GM21619 (cell line): ENCODE data around the gene ABLIM1.

Source experiments
- ATAC-seq: cut with Tn5 transposase; IDR thresholded peaks from one replicate; pipeline ENCODE4 v1.9.1; 2021; ENCODE audit not compliant: unreplicated experiment

ABLIM1 gene

DNA sequence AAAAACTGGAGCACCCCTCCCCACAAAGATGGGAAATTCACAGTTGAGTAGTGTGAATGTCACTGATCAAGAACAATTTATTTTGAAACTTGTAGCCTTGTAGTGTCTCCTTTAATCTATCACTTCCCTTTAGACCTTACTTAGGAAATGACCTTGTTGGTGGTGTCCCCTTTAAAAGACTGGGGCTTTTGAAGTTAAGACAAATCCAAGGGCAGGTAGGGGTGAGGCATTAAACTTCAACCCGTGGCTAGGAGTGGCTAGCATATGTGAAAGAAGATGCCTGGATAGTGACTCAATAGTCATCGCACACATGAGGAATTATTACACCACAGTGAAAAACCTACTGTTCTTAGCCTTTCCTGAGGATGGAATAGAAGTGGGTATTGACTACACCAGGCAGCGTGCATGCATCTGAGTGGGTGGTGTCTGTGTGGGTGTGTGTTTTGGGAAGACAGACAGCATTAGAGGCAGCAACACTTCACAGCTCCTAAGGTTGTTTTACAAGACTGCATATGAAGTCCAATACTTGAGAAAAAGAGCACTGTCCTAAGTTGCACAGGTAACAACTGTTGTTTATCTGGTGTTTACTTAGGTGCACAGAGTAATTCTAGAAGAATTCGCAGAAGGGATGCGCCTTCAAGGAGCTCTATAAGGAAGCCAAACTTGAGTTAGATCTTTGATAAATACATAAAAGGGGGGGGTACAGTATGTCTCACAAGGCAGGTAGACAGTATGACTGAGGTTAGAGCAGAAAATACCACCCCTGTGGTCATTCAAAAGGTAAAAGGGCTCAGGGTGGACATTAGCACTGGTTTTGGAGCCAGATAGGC lies 32.9 kb downstream of the ABLIM1 start:
- ATAC-seq, result no peak

DNA sequence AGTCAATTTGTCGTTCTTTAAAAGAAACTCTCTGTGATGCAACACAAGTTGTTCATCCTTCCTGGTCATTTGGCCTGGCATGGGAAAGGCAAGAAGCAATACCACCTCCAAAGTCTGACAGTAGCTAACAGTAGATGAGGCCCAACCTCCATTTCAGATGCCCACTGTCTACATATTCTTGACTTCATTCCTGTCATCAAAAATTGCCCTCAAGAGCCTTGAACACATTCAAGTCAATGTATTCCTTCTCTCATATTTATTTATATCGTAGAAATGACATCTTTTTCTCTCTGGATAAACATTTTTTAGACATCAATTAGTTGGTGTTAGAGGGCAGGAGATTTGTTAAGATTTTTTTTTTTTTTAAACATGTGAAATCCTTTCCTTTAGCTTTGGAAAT lies 33.7 kb downstream of the ABLIM1 start:
- ATAC-seq, result no peak

DNA sequence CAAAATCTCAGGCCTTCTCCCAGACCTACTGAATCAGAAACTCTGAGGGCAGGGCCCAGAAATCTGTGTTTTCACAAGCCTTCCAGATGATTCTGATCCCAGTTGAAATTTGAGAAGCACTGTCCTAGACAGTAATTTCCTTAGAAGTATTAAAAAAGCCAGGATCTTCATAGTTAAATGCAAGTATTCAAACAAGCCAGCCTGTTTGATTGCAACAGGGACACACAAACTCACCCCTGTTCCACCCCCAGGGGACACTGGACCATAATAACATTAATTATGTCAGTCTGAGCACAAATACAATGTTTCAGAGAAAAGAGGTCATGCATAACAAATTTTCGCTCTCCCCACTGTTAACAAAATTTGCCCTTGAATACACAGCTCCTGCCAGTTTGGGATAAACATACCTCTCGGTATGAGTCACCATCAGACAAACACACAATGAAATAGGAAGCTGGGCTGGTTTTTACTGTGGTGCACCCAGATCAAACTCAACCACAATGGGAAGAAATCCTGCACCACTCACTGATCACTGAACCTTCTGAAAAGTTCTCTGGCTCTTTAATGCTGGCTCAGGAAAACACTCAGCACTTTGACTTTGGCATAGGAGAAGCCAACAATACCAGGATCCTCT lies 34.3 kb downstream of the ABLIM1 start:
- no peak for ATAC-seq

DNA sequence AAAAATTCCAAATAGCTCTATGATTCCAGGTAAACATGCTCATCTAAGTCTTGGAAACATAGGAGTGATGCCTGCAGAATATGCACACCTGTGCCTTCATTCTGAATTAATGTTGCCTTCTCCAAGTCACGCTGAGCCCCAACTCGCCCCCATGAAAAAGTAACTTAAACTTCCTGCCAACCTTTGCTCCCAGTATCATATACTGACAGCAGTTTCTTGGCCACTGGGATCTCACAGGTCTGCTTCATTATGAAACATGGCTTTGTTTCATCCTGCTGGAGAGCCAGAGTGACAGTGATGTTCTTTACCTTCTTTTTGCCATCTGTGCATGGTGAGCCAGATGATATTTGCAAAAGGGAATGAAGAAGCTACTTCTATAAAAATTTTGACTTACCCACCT lies 34.9 kb downstream of the ABLIM1 start:
- ATAC-seq, result no peak

DNA sequence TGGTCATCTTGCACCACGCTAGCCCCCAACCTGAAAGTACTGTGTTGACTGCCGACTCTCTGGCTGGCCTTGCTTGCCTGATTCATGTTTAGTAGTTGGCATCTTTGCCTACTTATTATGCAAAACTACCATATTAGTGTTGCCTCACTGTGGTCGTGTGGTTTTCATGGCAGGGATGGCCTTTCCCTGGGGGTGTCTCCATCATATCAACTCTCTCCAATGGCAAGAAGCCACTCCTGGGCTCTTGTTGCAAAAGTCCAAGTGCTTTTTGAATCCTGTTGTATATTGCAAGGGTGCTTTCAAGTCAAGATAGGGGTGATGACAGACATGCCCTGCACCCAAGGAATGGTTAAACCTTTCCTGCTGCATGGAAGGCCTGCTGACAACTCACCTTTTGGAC lies 39.4 kb downstream of the ABLIM1 start:
- ATAC-seq, result no peak

DNA sequence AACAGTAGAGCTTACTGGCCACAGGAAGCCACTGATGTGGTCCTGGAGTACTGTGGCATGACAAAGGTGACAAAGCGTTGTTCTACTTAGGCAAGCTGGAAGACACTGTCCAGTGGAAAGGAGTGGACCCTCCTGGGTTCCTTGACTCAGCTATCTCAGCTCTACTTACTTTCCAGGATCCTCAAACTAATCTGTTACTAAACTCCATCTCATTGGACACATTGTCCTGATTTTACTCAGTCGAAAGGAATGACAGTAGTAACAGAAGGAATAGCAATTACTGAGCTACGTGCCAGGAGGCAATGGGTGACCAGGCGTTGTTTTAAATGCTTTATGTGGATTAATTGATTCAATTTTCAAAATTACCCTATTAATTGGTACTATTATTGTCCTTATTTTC lies 41.6 kb downstream of the ABLIM1 start:
- ATAC-seq, result no peak

DNA sequence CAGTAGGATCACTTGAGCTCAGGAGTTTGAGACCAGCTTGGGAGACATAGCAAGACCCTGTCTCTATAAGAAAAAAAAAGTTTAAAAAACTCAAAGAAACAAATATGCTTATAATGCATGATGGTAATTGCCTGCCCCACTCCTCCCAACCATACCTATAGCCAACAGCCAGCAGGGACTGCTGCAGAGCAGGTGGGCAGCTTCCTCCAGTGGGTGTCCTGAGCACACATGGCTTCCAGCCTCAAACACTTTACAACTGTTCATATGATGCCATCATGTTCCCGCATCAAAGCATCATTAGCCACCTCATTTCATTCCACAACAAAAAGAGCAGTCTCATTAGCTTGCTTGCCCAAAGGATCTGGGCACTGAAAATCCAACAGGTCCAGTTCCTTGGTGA lies 42.0 kb downstream of the ABLIM1 start:
- ATAC-seq, result no peak

DNA sequence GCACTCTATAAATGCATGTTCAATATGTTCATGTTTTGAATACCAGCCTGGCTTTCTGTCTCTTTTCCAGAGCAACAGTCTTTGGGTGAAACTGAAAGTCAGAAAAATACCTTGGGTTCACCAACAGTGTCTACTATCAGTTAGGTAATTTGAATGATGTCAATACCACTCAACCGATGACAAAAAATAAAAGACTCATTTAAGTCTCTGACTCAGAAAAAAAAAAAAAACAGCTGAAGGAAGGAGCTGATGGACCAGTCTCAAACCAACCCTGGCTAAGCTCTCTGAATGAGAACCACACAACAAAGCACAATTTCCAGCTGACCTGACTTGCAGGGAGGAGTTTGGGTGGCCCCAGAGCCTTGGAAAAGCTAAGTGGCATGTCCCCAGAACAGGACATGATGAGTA lies 42.5 kb downstream of the ABLIM1 start:
- peak; percentile 94 for ATAC-seq

DNA sequence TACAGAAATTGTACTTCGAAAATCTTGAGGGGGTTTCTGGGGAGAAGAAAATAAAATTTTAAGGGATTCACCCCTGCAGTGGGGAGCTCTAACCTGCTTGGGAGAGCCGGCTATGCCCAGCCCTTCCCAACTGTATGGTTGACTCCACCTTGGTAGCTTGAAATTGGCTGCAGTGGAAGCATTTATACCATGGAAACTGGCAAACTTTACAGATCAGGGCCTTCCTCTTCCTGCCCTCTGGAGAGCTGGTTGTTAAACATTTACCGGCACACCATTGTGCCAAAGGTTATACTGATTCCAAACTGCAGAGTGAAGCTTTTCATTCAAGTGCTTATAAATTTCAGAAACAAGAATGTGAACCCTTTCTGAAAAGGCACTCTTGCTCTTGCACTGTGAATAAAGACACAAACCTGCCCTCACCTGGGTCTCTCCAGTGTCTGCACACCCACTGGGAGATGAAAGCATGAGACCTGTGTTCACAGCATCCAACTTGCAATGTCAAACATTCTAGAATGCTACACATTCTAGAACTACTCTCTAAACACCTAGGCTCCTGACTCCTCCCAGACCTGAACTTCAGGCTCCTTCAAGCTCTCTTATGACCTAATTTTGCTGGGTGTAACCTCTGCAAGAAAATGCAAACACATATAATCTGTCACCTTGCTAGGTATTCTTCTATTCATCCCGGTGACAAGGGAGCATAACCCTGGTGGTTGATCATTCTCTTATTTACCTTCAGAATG lies 44.7 kb downstream of the ABLIM1 start:
- ATAC-seq, result no peak

DNA sequence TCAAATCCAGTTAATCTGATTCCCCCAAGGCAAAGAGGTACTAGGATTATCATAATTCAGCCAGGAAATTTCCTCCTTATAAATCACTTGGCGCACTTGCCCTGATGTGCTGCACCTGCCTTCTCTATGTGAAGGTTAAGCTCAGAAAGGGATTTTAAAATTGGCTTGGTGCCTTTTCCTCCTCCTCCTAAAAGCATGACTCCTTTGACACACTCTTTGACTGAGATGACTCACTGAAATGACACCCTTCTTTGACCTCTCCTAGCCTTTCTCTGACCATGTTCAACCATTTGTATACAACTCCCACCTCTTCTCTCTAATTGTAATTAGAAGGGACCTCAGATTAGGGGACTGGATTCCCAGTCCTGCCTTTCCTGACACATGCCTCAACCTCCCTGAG lies 46.5 kb downstream of the ABLIM1 start:
- no peak for ATAC-seq

DNA sequence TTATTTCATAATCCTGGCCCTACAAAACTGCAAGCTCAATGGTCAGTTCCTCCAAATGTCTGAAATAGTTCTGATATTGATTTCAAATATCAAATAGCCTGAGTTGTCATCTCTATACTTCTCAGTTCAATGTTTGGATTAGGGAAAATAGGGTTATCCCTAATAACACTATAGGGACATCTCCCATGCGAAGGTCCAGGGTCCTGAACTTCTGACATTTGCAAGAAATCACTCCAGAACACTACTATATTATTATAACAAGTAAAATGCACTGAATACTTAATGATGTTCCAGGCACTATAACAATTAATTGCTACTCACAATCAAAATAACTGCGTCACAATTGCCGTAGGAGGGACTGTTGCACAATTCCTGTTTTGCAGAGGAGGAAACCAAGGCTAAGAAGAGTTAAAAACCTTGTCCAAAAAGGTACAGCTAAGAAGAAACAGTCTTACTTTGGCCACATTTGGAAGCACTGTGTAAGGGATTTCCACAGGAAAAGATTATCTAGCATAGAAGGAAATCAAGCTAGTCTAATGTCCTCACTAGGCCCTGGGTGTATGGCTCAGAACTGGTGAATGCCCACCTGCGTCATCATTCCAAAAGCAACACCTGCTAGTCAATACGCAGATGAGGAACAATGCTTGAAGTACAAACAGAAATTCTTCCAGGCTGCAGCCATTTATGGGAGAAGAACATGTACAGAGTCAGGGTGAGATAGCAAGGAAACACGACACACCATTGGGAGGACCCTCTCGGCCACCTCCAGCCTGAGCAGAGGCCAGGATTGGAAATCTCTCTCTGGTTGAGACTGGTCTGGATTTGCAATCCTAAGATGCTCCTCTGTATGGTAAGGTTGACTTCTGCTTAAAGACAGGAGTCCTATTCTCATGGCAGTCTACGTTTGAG lies 48.3 kb downstream of the ABLIM1 start:
- no peak for ATAC-seq

DNA sequence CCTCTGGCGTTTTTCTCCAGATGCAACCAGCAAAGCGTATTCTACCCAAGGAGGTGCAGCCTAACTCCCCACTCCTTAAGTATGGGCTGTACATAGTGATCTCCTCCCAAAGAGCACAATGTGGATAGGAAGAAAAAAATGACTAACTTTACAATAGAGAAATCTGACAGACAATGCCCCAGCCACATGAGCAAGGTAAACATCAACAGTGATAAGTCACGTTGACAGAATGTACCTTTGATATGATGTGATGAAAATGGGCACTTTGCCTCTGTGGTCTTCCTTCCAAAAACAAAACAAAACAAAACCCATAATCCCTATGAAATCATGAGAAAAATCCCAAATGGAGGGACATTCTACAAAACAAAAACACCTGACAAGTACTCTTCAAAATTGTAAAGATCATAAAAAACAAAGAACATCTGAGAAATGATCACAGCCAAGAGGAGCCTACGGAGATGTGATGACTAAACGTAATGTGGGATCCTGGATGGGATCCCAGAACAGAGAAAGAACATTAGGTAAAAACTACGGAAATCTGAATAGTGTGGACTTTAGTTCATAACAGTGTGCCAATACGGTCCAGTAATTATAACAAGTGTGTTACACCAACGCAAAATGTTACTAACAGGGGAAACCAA lies 50.6 kb downstream of the ABLIM1 start:
- ATAC-seq, result no peak

DNA sequence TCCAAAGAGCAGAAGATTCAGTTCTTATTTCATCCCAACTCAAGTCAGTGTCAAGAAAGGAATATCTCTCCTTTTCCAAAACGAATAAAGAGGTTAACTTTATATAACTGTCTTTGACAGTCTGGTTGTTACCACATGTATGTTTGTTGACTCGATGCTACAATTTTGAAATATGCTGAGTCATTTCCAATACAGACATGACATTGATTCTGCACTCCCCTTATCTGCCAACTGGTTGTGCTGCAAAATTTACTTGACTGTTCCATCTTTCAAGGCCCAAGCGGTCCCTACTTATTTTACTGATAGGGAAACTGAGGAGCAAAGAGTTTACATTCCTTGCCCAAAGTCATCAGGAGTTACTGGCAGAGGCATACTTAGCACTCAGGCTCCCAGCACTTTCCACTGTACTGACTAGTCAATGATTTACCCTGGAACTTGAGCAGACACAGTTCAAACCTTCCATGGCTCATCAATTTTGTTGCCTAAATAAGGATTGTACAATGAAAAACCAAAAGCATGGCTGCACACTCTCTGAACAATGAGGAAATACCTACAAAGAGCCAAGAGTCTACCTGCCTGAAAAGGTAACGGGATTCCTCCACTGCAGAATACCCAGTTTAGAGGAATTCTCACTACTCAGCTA lies 52.8 kb downstream of the ABLIM1 start:
- peak; percentile 66 for ATAC-seq

DNA sequence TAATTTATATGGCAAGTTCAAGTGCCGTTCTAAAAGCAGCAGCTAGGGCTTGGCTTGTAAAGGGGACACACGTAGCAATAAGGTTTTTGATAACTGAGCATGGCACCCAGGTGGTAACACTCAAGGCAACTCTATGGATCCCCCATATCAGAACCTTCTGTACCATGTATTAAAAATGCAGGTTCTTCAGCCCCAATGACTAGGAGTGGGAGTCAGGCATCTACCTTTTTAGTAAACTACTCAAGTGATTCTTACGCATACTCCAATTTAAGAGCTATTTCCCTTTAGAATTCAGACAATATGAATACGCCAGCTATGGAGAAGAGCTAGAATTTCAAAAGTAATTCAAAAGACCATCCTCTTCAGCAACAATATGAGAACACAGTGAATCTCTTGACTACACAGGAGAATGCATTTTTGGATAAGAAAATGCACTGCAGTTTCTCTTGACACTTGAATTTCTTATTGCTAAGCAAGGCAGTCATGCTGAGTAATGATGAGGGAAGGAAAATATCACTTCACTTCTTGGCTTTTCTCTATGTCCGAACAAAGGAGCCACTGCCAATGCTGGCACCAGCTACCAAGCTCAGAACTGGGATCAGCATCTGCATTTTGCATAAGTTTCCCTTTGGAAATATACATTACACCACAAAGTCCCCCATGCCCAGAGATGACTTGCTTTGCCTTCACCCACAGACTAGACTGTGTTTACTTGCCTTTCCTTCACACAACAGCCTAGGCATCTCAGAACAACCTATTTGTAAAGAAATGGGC lies 53.5 kb downstream of the ABLIM1 start:
- ATAC-seq, result no peak

DNA sequence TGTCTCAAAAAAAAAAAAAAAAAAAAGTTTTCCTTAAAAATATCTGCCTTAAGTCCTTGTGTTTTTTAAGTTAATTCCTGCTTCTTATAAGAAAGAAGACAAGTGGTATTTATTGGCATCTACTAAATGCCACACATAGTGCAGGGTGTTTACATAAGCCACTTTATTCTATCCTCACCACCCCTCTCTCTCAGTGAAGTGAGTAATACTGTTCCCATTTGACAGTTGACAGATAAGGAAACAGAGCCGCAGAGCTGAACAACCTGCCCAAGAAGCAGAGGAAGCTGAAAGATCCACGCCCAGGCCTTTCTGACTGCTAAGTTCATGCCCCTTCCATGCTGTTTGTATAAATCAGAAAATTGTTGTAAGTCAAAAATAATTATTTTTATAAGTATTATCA lies 54.1 kb downstream of the ABLIM1 start:
- no peak for ATAC-seq

DNA sequence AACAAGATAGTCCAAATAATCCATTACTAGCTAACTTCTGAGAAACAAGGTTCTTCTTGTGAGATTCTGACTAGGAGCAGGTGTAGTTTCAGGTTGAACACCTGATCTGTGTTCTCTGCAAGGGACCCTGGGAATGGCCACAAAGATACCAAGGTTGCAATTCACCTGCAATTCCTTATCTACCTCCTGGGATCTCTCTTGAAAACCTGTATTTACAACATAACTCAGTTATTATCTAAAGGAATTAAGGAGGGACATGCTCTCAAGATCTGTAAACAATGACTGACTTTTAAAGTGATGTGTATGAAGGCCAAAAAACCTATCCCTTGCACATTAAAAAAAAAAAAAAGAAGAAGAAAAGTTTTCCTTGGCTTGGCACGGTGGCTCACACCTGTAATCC lies 54.8 kb downstream of the ABLIM1 start:
- ATAC-seq, result no peak

DNA sequence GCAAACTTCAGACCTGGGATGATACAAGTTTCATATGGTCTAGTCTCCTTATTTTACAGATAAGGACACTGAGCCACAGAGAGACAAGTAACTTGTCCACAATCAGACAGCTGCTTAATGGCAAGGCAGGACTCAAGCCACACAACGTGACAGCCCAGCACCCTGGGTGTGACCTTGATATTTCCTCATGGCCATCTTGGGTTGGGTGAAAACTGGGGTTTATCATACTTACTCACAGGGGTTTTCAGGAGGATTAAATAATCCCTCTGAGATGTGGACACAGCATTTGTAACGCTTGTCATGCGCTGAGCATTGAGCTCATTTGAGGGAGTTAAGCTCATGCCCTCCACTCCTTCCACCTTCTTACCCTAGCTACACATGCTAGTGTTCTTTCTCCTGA lies 58.0 kb downstream of the ABLIM1 start:
- ATAC-seq, result no peak

DNA sequence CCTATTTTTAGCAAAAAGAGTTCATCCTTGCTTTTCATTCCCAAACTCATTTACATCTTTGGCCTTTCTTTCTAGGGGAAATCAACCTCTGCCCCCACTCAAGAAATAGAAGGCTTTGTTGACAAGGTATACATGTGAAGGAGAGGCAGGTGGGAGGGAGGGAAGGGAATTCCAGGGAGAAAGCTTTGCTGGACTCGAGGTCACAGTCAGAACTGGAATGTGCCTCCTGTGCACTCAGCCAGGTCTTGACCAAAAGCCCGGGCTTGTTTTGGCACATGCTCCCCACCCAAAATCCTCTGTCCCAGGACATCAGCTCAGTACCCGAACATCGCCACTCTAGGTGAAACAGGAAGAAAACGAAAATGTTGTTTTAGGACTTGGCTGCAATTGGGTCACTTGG lies 61.3 kb downstream of the ABLIM1 start:
- ATAC-seq, result no peak

DNA sequence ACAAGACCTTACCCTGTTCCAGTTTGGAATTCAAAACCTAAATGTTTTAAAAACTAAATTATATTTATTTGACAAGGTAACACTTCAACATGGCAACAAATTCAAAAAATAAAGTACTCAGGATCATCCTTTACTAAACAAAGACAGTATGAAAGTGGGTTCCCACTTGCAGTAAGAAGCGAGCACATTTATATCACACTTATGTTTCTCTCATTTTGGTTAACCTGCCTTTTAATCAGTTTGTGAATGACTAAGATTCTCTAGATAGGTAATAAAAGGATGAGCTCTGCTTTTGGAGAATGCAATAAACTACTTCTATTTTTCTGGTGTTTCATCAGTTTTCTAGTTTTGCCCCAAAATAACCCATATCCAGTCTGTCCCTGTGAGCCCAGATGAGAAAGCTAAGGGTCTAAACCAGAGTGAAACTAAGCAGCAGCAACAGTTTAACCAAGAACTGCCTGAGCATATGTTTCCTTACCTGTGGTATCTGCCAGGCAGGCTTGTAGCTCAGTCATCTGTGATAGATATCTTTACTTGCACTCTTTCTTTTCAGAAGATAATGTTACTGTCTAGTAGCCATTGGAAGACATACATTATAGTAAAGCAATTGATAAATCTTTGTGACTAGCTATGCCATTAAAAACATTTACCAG lies 64.1 kb downstream of the ABLIM1 start:
- ATAC-seq, result no peak
